MCF 10A (cell line): ENCODE data around the gene MAOA. TPM values are rescaled to one million over a fixed set of nuclear protein-coding genes. Genes with fewer than 3 reads are reported as not detected.

Experiments
- BruUV-seq: library from RNA; stranded (reverse); fragments of 400-500 nt; replicated peaks from 2 replicates; lab custom pipeline; 2021; lab: Mats Ljungman, UMichigan
- CTCF ChIA-PET: fragments of 300-600 bp; sonication (Branson Sonifier 250); formaldehyde crosslinking; extraction: SDS; loops from one replicate; lab custom pipeline; 2021; ENCODE audit warnings: antibody characterized with exemption, inconsistent platforms; lab: Yijun Ruan, JAX
- POLR2A ChIA-PET: fragments of 300-600, 350-650 bp; sonication (Branson Sonifier 250); formaldehyde crosslinking; extraction: SDS; loops from one replicate; lab custom pipeline; 2020; ENCODE audit warnings: antibody characterized with exemption, inconsistent platforms; lab: Yijun Ruan, JAX
- DNase-seq: peaks from one replicate; pipeline ENCODE4 v3.0.0-alpha.2; 2018; ENCODE audit not compliant: unreplicated experiment
- H3K27ac Mint-ChIP-seq: one replicate; pipeline ENCODE4 v1.8.0; 2022; ENCODE audit warnings: mild to moderate bottlenecking, low read depth, mixed read lengths; ENCODE audit not compliant: unreplicated experiment
- H3K27me3 Mint-ChIP-seq: one replicate; pipeline ENCODE4 v1.8.0; 2022; ENCODE audit warnings: mixed read lengths; ENCODE audit not compliant: insufficient read depth, unreplicated experiment
- H3K36me3 Mint-ChIP-seq: one replicate; pipeline ENCODE4 v1.8.0; 2022; ENCODE audit warnings: mild to moderate bottlenecking, moderate library complexity, mixed read lengths; ENCODE audit not compliant: insufficient read depth, unreplicated experiment
- H3K4me1 Mint-ChIP-seq: one replicate; pipeline ENCODE4 v1.8.0; 2022; ENCODE audit warnings: mixed read lengths; ENCODE audit not compliant: insufficient read depth, unreplicated experiment
- H3K4me3 Mint-ChIP-seq: one replicate; pipeline ENCODE4 v1.8.0; 2022; ENCODE audit warnings: mild to moderate bottlenecking, moderate library complexity, mixed read lengths; ENCODE audit not compliant: unreplicated experiment
- H3K9me3 Mint-ChIP-seq: one replicate; pipeline ENCODE4 v1.8.0; 2022; ENCODE audit warnings: mixed read lengths; ENCODE audit not compliant: unreplicated experiment
- CTCF ChIP-seq: fragments of 200-600 bp; IDR thresholded peaks from one replicate; pipeline ENCODE4 v1.8.0; 2022; ENCODE audit warnings: antibody characterized with exemption, mild to moderate bottlenecking; ENCODE audit not compliant: unreplicated experiment
- intact Hi-C: fragments of 100-400 bp; cut with micrococcal nuclease; formaldehyde crosslinking; loops from 2 replicates; pipeline ENCODE4 v1.14.1; 2022
- total RNA-seq: library from RNA; stranded (reverse); gene quantifications from 2 replicates; pipeline ENCODE4 v1.2.3, GENCODE V29; 2022

MAOA gene
- total RNA-seq, 1 experiment from 2014 or later, result 8.2 TPM

GRCh38 chrX:43643662-43644061, 12.4 kb upstream of the MAOA start:
- ChIA-PET CTCF (interaction anchor here (1.0 kb wide), 1 partner anchor 21 kb away, joined by 4 read pairs; no protein-coding TSS in a partner anchor), POLR2A (interaction anchor here (0.6 to 2.9 kb wide), 10 partner anchors 10 to 62 kb away, joined by 3 to 17 read pairs (median 6); partner anchors contain the start of gene MAOA)
- H3K4me1 Mint-ChIP-seq, result peaks cover 6% of the 10 kb centered on the region
- no TSS peak for BruUV-seq
- no peaks in the 10 kb centered on the region for H3K36me3 Mint-ChIP-seq
- peaks cover 33% of the 10 kb centered on the region for H3K27me3 Mint-ChIP-seq
- no peak for DNase-seq
- H3K4me3 Mint-ChIP-seq, result peak overlapping the region; percentile 54
- intact Hi-C loops, result loop anchor here (5.0 kb wide), 1 partner anchor 61 kb away; no protein-coding TSS in a partner anchor
- no peaks in the 10 kb centered on the region for H3K9me3 Mint-ChIP-seq
- peak overlapping the region; percentile 82 for H3K27ac Mint-ChIP-seq
- TF ChIP-seq CTCF, result no peak

GRCh38 chrX:43644124-43644701, 11.9 kb upstream of the MAOA start:
- Mint-ChIP-seq H3K4me3 (no peak overlapping the region), H3K4me1 (peaks cover 6% of the 10 kb centered on the region), H3K27ac (peak overlapping the region; percentile 82), H3K36me3 (no peaks in the 10 kb centered on the region), H3K27me3 (peaks cover 31% of the 10 kb centered on the region), H3K9me3 (no peaks in the 10 kb centered on the region)
- BruUV-seq, result no TSS peak
- no peak for TF ChIP-seq CTCF
- DNase-seq, result peak; percentile 81
- ChIA-PET CTCF (interaction anchor here (1.0 kb wide), 1 partner anchor 22 kb away, joined by 4 read pairs; no protein-coding TSS in a partner anchor), POLR2A (interaction anchor here (0.6 to 2.9 kb wide), 11 partner anchors 9 to 79 kb away, joined by 3 to 17 read pairs (median 5); partner anchors contain the start of gene MAOA)
- intact Hi-C loops, result loop anchor here (5.0 kb wide), 1 partner anchor 62 kb away; no protein-coding TSS in a partner anchor

GRCh38 chrX:43646800-43647199, 9.3 kb upstream of the MAOA start:
- POLR2A ChIA-PET, result no interaction called here
- no TSS peak for BruUV-seq
- DNase-seq, result no peak
- intact Hi-C loops, result no loop called here
- no peak for TF ChIP-seq CTCF
- Mint-ChIP-seq H3K9me3 (no peaks in the 10 kb centered on the region), H3K4me1 (peaks cover 6% of the 10 kb centered on the region), H3K4me3 (no peak overlapping the region), H3K27ac (no peak overlapping the region), H3K27me3 (peaks cover 16% of the 10 kb centered on the region), H3K36me3 (no peaks in the 10 kb centered on the region)
- CTCF ChIA-PET, result no interaction called here

DNA sequence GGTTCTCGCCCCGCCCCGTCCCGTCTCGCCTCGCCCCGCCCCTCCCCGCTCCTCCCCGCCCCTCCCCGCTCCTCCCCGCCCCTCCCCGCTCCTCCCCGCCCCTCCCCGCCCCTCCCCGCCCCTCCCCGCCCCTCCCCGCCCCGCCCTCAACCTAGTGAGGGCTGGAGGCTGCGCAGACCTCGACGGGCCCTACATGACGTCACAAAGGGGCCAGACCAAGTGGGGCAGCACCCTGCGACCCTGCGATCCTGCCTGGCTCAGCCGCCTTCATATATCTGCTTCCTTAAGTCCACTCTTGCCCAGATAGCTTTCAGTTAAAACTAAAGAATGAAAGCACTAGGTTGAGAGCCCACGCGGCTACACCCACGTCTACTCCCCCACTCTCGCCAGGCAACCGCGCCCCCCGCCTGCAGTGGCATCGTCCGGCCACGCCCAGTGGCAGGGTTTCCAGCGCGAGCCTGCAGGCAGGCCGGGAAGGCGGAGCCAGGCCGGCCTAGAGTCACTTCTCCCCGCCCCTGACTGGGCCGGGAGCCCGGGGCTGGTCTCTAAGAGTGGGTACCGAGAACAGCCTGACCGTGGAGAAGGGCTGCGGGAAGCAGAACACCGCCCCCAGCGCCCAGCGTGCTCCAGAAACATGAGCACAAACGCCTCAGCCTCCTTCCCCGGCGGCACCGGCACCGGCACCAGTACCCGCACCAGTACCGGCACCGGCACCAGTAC, 1.5 kb upstream of the MAOA start:
- no peak for TF ChIP-seq CTCF
- ChIA-PET POLR2A (interaction anchor here (0.9 to 11.9 kb wide), 14 partner anchors 11 to 94 kb away, joined by 3 to 215 read pairs (median 16); no protein-coding TSS in a partner anchor), CTCF (interaction anchor here (0.6 to 0.8 kb wide), 2 partner anchors 77 to 1472 kb away, joined by 3 to 4 read pairs; no protein-coding TSS in a partner anchor)
- H3K4me3 Mint-ChIP-seq, result peak overlapping the region; percentile 84
- no TSS peak for BruUV-seq
- H3K27ac Mint-ChIP-seq, result peak overlapping the region; percentile 100
- H3K27me3 Mint-ChIP-seq, result peaks cover 20% of the 10 kb centered on the region
- no peaks in the 10 kb centered on the region for H3K4me1 Mint-ChIP-seq
- DNase-seq, result peak; percentile 91
- peaks cover 13% of the 10 kb centered on the region for H3K36me3 Mint-ChIP-seq
- intact Hi-C loops, result loop anchor here (2.0 to 5.0 kb wide), 2 partner anchors 72 to 98 kb away; no protein-coding TSS in a partner anchor
- H3K9me3 Mint-ChIP-seq, result peaks cover 8% of the 10 kb centered on the region
